Measurements from ENCODE around the gene PAK5.

PAK5 gene

DNA sequence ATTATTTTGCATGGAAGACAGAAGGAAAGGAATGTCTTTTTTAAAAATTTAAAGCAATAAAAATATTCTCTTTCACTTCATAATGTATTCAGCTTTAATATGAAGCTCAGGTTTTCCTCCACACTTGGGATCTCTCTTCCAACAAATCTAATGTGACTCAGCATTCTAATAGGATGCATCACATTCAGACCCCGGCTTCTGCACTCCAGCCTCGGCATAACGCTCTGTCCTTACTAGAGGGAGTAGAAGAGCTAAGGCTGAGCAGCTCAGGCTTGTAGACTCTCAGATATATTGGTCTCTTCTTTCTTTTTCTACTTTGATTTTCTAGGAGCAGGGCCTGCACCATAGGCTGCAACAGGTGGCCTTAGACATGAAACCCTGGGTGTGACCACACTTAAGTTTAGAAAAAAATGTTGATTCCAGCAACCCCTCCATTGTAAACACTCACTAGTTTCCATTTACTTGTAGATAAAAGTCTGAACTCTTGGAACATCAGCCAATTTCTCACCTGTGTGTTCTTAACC, 161.7 kb downstream of the PAK5 start:
- peak overlapping the region; percentile 71; the same call in 1 of the 2 replicates for H3K27ac ChIP-seq (ENCODE audit: low read length)
- H3K79me2 ChIP-seq (ENCODE audit: low read length) = no peaks in the 10 kb centered on the region
- no peak overlapping the region for H3K4me3 ChIP-seq (ENCODE audit: low read length)
- H3F3A ChIP-seq (ENCODE audit: insufficient read depth, low read length) = peaks cover 16% of the 10 kb centered on the region
- DNase-seq = peak; percentile 77
- peak overlapping the region; percentile 21; the same call in 1 of the 2 replicates for H3K9ac ChIP-seq (ENCODE audit: low read length)
- peaks cover 22% of the 10 kb centered on the region for H3K4me1 ChIP-seq (ENCODE audit: low read length)
- TF ChIP-seq, protein P1, sequence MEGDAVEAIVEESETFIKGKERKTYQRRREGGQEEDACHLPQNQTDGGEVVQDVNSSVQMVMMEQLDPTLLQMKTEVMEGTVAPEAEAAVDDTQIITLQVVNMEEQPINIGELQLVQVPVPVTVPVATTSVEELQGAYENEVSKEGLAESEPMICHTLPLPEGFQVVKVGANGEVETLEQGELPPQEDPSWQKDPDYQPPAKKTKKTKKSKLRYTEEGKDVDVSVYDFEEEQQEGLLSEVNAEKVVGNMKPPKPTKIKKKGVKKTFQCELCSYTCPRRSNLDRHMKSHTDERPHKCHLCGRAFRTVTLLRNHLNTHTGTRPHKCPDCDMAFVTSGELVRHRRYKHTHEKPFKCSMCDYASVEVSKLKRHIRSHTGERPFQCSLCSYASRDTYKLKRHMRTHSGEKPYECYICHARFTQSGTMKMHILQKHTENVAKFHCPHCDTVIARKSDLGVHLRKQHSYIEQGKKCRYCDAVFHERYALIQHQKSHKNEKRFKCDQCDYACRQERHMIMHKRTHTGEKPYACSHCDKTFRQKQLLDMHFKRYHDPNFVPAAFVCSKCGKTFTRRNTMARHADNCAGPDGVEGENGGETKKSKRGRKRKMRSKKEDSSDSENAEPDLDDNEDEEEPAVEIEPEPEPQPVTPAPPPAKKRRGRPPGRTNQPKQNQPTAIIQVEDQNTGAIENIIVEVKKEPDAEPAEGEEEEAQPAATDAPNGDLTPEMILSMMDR (IDR thresholded peaks at IDR 0.05; ENCODE audit: low read length) = peak; percentile 34
- TF ChIP-seq EZH2phosphoT487 (IDR thresholded peaks at IDR 0.05; ENCODE audit: low read length) (no peak), EZH2 (optimal IDR thresholded peaks at IDR 0.05; ENCODE audit: low read depth, low read length) (no peak)
- H3K9me2 ChIP-seq (replicated peaks; ENCODE audit: insufficient read depth, low read length) = no peaks in the 10 kb centered on the region
- H3K4me2 ChIP-seq (ENCODE audit: low read depth, low read length) = peak overlapping the region; percentile 50
- no peak overlapping the region for H2AFZ ChIP-seq (ENCODE audit: low read length)
- H3K36me3 ChIP-seq (replicated peaks; ENCODE audit: insufficient read depth, low read length) = no peaks in the 10 kb centered on the region
- no peaks in the 10 kb centered on the region for H4K20me1 ChIP-seq (ENCODE audit: insufficient read depth, low read length)
- H3K9me3 ChIP-seq (replicated peaks; ENCODE audit: insufficient read depth, low read length) = no peaks in the 10 kb centered on the region
- H3K27me3 ChIP-seq (replicated peaks; ENCODE audit: insufficient read depth, low read length) = no peaks in the 10 kb centered on the region

GRCh38 chr20:9672981-9673380, 165.9 kb downstream of the PAK5 start:
- Histone ChIP-seq H3K79me2 (ENCODE audit: low read length) (no peaks in the 10 kb centered on the region), H3K9me3 (replicated peaks; ENCODE audit: insufficient read depth, low read length) (no peaks in the 10 kb centered on the region), H4K20me1 (ENCODE audit: insufficient read depth, low read length) (no peaks in the 10 kb centered on the region), H3K27ac (ENCODE audit: low read length) (no peak overlapping the region), H3K36me3 (replicated peaks; ENCODE audit: insufficient read depth, low read length) (no peaks in the 10 kb centered on the region), H3K4me3 (ENCODE audit: low read length) (no peak overlapping the region), H3K4me2 (ENCODE audit: low read depth, low read length) (no peak overlapping the region), H3K4me1 (ENCODE audit: low read length) (peaks cover 18% of the 10 kb centered on the region), H3K9ac (ENCODE audit: low read length) (no peak overlapping the region), H2AFZ (ENCODE audit: low read length) (no peak overlapping the region), H3K27me3 (replicated peaks; ENCODE audit: insufficient read depth, low read length) (no peaks in the 10 kb centered on the region), H3F3A (ENCODE audit: insufficient read depth, low read length) (peaks cover 16% of the 10 kb centered on the region), H3K9me2 (replicated peaks; ENCODE audit: insufficient read depth, low read length) (no peaks in the 10 kb centered on the region)
- TF ChIP-seq EZH2phosphoT487 (IDR thresholded peaks at IDR 0.05; ENCODE audit: low read length) (no peak), EZH2 (optimal IDR thresholded peaks at IDR 0.05; ENCODE audit: low read depth, low read length) (no peak)
- TF ChIP-seq, protein P1 (IDR thresholded peaks at IDR 0.05; ENCODE audit: low read length) = no peak
- DNase-seq = no peak

DNA sequence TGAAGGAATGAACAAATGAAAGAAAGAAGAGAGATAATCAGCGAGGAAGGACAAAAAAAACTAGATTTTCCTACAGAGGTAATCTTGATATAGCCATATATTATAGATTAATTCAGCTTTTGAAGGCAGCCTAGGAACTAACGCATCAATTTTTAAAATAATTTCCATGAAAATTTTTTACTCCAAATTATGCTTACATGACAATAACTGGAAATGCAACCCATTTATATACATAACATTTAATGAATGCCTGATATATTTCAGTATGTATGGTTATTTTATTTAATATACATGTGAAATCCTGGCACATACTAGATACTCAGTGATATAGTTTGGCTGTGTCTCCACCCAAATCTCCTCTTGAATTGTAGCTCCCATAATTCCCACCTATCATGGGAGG, 166.8 kb downstream of the PAK5 start:
- DNase-seq = no peak
- peaks cover 8% of the 10 kb centered on the region for H3F3A ChIP-seq (ENCODE audit: insufficient read depth, low read length)
- H3K4me2 ChIP-seq (ENCODE audit: low read depth, low read length) = no peak overlapping the region
- no peak overlapping the region for H3K9ac ChIP-seq (ENCODE audit: low read length)
- peaks cover 8% of the 10 kb centered on the region for H3K4me1 ChIP-seq (ENCODE audit: low read length)
- H3K9me3 ChIP-seq (replicated peaks; ENCODE audit: insufficient read depth, low read length) = no peaks in the 10 kb centered on the region
- H3K27me3 ChIP-seq (replicated peaks; ENCODE audit: insufficient read depth, low read length) = no peaks in the 10 kb centered on the region
- H3K27ac ChIP-seq (ENCODE audit: low read length) = no peak overlapping the region
- no peak overlapping the region for H2AFZ ChIP-seq (ENCODE audit: low read length)
- H4K20me1 ChIP-seq (ENCODE audit: insufficient read depth, low read length) = no peaks in the 10 kb centered on the region
- no peaks in the 10 kb centered on the region for H3K9me2 ChIP-seq (replicated peaks; ENCODE audit: insufficient read depth, low read length)
- H3K4me3 ChIP-seq (ENCODE audit: low read length) = no peak overlapping the region
- no peak for TF ChIP-seq EZH2 (optimal IDR thresholded peaks at IDR 0.05; ENCODE audit: low read depth, low read length)
- TF ChIP-seq, protein P1 (IDR thresholded peaks at IDR 0.05; ENCODE audit: low read length) = no peak
- no peak for TF ChIP-seq EZH2phosphoT487 (IDR thresholded peaks at IDR 0.05; ENCODE audit: low read length)
- no peaks in the 10 kb centered on the region for H3K36me3 ChIP-seq (replicated peaks; ENCODE audit: insufficient read depth, low read length)
- H3K79me2 ChIP-seq (ENCODE audit: low read length) = no peaks in the 10 kb centered on the region
